22Rv1 (cell line): ENCODE measurements around the gene SWSAP1.

ENCODE experiments used
- CTCF ChIP-seq: fragments of 450-650 bp; IDR thresholded peaks from 2 replicates; pipeline ENCODE4 v1.5.1; 2017; ENCODE audit warnings: mild to moderate bottlenecking
- ZFX ChIP-seq: fragments of 450-650 bp; IDR thresholded peaks from 2 replicates; pipeline ENCODE4 v1.6.1; 2017; ENCODE audit warnings: antibody characterized with exemption, borderline replicate concordance

GRCh38 chr19:11361037-11361770 is 13.3 kb upstream of the SWSAP1 start:
- TF ChIP-seq CTCF, result no peak
- no peak for TF ChIP-seq ZFX
